ENCODE results near the gene PCDHA1.

PCDHA1 gene

GRCh38 chr5:140764177-140764973 lies 21.6 kb upstream of the PCDHA1 start:
- TF ChIP-seq RAD21 (IDR thresholded peaks at IDR 0.05; ENCODE audit: low read depth) (no peak), USF1 (IDR thresholded peaks at IDR 0.05) (0 out of 2 replicates have a peak, but pooled peaks have one; percentile 15)

DNA sequence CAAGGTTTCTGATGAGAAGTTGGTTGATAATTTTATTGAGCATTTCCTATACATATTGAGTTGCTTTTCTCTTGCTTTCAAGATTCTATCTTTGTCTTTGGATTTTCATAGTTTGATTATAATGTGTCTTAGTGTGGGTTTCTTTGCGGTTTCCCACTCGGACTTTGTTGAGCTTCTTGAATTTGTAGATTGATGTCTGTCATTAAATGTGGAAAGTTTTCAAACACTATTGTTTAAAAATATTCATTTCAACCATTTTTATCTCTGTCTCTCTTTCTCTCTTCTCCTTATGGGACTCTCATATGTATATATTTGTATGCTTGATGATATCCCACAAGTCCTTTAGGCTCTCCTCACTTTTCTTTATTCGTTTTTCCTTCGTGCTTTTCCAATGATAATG lies 18.5 kb upstream of the PCDHA1 start:
- TF ChIP-seq CREB1 (IDR thresholded peaks at IDR 0.05; ENCODE audit: low read depth) (no peak), NFIC (IDR thresholded peaks at IDR 0.05) (no peak), USF1 (IDR thresholded peaks at IDR 0.05) (no peak), TCF12 (IDR thresholded peaks at IDR 0.05; ENCODE audit: low read depth) (no peak), TAF1 (IDR thresholded peaks at IDR 0.05; ENCODE audit: low read depth) (no peak), FOXM1 (IDR thresholded peaks at IDR 0.05; ENCODE audit: borderline replicate concordance, low read depth) (no peak), TEAD4 (IDR thresholded peaks at IDR 0.05) (no peak), ZBTB7A (IDR thresholded peaks at IDR 0.05; ENCODE audit: low read depth) (no peak), YY1 (IDR thresholded peaks at IDR 0.05; ENCODE audit: low read depth) (no peak)

- TF ChIP-seq TAF1 (IDR thresholded peaks at IDR 0.05; ENCODE audit: low read depth) (no peak), EP300 (IDR thresholded peaks at IDR 0.05; ENCODE audit: borderline replicate concordance) (no peak), REST (IDR thresholded peaks at IDR 0.05; ENCODE audit: low read depth) (no peak), YY1 (IDR thresholded peaks at IDR 0.05; ENCODE audit: low read depth) (no peak), RAD21 (IDR thresholded peaks at IDR 0.05; ENCODE audit: low read depth) (no peak), CREB1 (IDR thresholded peaks at IDR 0.05; ENCODE audit: low read depth) (no peak), TEAD4 (IDR thresholded peaks at IDR 0.05) (no peak), ZBTB7A (IDR thresholded peaks at IDR 0.05; ENCODE audit: low read depth) (no peak), CEBPB (IDR thresholded peaks at IDR 0.05) (no peak), USF1 (IDR thresholded peaks at IDR 0.05) (no peak), TCF12 (IDR thresholded peaks at IDR 0.05; ENCODE audit: low read depth) (no peak), MAX (IDR thresholded peaks at IDR 0.05) (no peak), FOXM1 (IDR thresholded peaks at IDR 0.05; ENCODE audit: borderline replicate concordance, low read depth) (no peak), EGR1 (IDR thresholded peaks at IDR 0.05) (no peak), NFIC (IDR thresholded peaks at IDR 0.05) (no peak)
Measured at GRCh38 chr5:140780512-140780911, 5.4 kb upstream of the PCDHA1 start.

- no peak for TF ChIP-seq EP300 (IDR thresholded peaks at IDR 0.05; ENCODE audit: borderline replicate concordance)
- no peak for TF ChIP-seq RAD21 (IDR thresholded peaks at IDR 0.05; ENCODE audit: low read depth)
- TF ChIP-seq USF1 (IDR thresholded peaks at IDR 0.05), result no peak
- no peak for TF ChIP-seq ZBTB7A (IDR thresholded peaks at IDR 0.05; ENCODE audit: low read depth)
- TF ChIP-seq YY1 (IDR thresholded peaks at IDR 0.05; ENCODE audit: low read depth), result no peak
- no peak for TF ChIP-seq TEAD4 (IDR thresholded peaks at IDR 0.05)
- TF ChIP-seq EGR1 (IDR thresholded peaks at IDR 0.05), result no peak
- no peak for TF ChIP-seq TAF1 (IDR thresholded peaks at IDR 0.05; ENCODE audit: low read depth)
- TF ChIP-seq NFIC (IDR thresholded peaks at IDR 0.05), result no peak
- no peak for TF ChIP-seq REST (IDR thresholded peaks at IDR 0.05; ENCODE audit: low read depth)
- TF ChIP-seq TCF12 (IDR thresholded peaks at IDR 0.05; ENCODE audit: low read depth), result no peak
- no peak for TF ChIP-seq CEBPB (IDR thresholded peaks at IDR 0.05)
- TF ChIP-seq CREB1 (IDR thresholded peaks at IDR 0.05; ENCODE audit: low read depth), result no peak
Measured at GRCh38 chr5:140791089-140791488, 5.1 kb downstream of the PCDHA1 start.

DNA sequence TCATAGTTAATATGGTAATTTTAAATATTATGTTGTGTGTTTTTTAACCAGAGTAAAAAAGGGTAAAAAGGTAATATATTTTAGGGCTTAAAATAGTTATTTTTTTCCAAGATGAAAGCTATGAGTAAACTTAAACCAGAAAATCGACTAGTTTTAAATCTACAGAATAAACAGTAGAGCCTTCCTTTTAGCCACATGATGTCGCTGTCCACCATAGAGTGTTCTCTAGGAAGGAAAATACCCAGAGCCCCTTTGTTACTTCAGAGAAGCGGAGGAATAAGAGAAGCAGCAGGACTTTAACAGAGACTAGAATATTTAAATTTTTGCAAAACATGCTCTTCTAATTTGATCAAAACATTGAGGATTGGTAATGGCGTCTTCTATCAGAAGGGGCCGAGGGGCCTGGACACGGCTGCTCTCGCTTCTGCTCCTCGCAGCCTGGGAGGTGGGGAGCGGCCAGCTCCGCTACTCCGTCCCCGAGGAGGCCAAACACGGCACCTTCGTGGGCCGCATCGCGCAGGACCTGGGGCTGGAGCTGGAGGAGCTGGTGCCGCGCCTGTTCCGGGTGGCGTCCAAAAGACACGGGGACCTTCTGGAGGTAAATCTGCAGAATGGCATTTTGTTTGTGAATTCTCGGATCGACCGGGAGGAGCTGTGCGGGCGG lies 8.8 kb downstream of the PCDHA1 start, which contains the start of gene PCDHA2:
Gene PCDHA2, plus strand, starts transcription at position 258 of the 664 bp plus-strand sequence.
- TF ChIP-seq EP300 (IDR thresholded peaks at IDR 0.05; ENCODE audit: borderline replicate concordance) (no peak), RAD21 (IDR thresholded peaks at IDR 0.05; ENCODE audit: low read depth) (peak; percentile 29)
